Endothelial cell of umbilical vein (primary cell): ENCODE results near the gene TMEM107. TPM values are rescaled to one million over a fixed set of nuclear protein-coding genes. Genes with fewer than 3 reads are reported as not detected.

ENCODE experiments used
- BruUV-seq: library from RNA; stranded (reverse); fragments of 400-500 nt; replicated peaks from 2 replicates; lab custom pipeline; 2021; lab: Mats Ljungman, UMichigan
- CTCF ChIA-PET: fragments of 300-600, 350-600 bp; sonication (Branson Sonifier 250); formaldehyde crosslinking; loops from one replicate; lab custom pipeline; 2021; ENCODE audit warnings: antibody characterized with exemption, inconsistent platforms; lab: Charles Lee
- POLR2A ChIA-PET: fragments of 300-600, 350-600 bp; sonication (Branson Sonifier 250); formaldehyde crosslinking; loops from one replicate; lab custom pipeline; 2021; ENCODE audit warnings: antibody characterized with exemption, inconsistent platforms; lab: Charles Lee
- DNase-seq: peaks from one replicate; pipeline ENCODE4 v3.0.0-alpha.2; 2011; ENCODE audit warnings: low read depth, low spot score
- FAIRE-seq: peaks from 2 replicates; lab custom pipeline; 2011; peaks lifted over from hg19 to GRCh38; lab: Jason Lieb, UNC
- H2AFZ ChIP-seq: 2 replicates; pipeline ENCODE4 v1.6.0; 2012; ENCODE audit warnings: low read depth, low read length, control low read depth, inconsistent platforms
- H3K27ac ChIP-seq: 2 replicates; pipeline ENCODE4 v1.5.1; 2011; ENCODE audit warnings: low read depth, mild to moderate bottlenecking, control low read depth, low read length, moderate library complexity; ENCODE audit not compliant: insufficient read depth
- H3K27me3 ChIP-seq, 2 experiments: 2 replicates each; pipeline versions ENCODE4 v1.6.0 to v1.6.1; 2011; ENCODE audit warnings: low read length in 2 of 2, mixed read lengths in 1 of 2; ENCODE audit not compliant: control insufficient read depth in 2 of 2, insufficient read depth in 2 of 2
- H3K36me3 ChIP-seq, 2 experiments: 2 replicates in 1 of 2; 3 replicates in 1 of 2; pipeline ENCODE4 v1.5.1; 2011; ENCODE audit warnings: low read length in 2 of 2, mild to moderate bottlenecking in 1 of 2, moderate library complexity in 1 of 2; ENCODE audit not compliant: control insufficient read depth in 2 of 2, insufficient read depth in 2 of 2; ENCODE audit errors: extremely low read depth in 1 of 2
- H3K4me1 ChIP-seq: 3 replicates; pipeline ENCODE4 v1.5.1; 2011; ENCODE audit warnings: mild to moderate bottlenecking, low read length; ENCODE audit not compliant: control insufficient read depth, insufficient read depth; ENCODE audit errors: extremely low read depth
- H3K4me2 ChIP-seq: 2 replicates; pipeline ENCODE4 v1.6.1; 2011; ENCODE audit warnings: low read length, control low read depth, mixed read lengths; ENCODE audit not compliant: insufficient read depth
- H3K4me3 ChIP-seq, 3 experiments: fragments of 200-600 bp in 1 of 3; sonication (generic), shearing (Covaris generic) in 1 of 3; replicated peaks in 1 of 3; 2 replicates each; pipeline ENCODE4 v1.5.1; 2011 to 2016; ENCODE audit warnings: control low read depth in 3 of 3, low read length in 3 of 3, mild to moderate bottlenecking in 2 of 3, inconsistent platforms in 1 of 3, low read depth in 1 of 3, moderate library complexity in 1 of 3; ENCODE audit not compliant: insufficient read depth in 1 of 3
- H3K79me2 ChIP-seq: 2 replicates; pipeline ENCODE4 v1.6.0; 2012; ENCODE audit warnings: low read length, inconsistent platforms; ENCODE audit not compliant: control insufficient read depth, insufficient read depth
- H3K9ac ChIP-seq: replicated peaks from 2 replicates; pipeline ENCODE3; 2011; ENCODE audit warnings: low read length, control low read depth; ENCODE audit not compliant: insufficient read depth; ENCODE audit errors: extremely low read depth
- H3K9me1 ChIP-seq: replicated peaks from 3 replicates; pipeline ENCODE4 v1.6.0; 2011; ENCODE audit warnings: mild to moderate bottlenecking, low read length; ENCODE audit not compliant: control insufficient read depth, insufficient read depth; ENCODE audit errors: extremely low read depth
- H3K9me3 ChIP-seq: replicated peaks from 2 replicates; pipeline ENCODE4 v1.5.1; 2012; ENCODE audit warnings: low read length, inconsistent platforms; ENCODE audit not compliant: control insufficient read depth, insufficient read depth
- H4K20me1 ChIP-seq: replicated peaks from 2 replicates; pipeline ENCODE3; 2011; ENCODE audit warnings: mild to moderate bottlenecking, low read length; ENCODE audit not compliant: control insufficient read depth, insufficient read depth; ENCODE audit errors: extremely low read depth
- CTCF ChIP-seq, 2 donors: IDR thresholded peaks; 1 replicate in 1 of 2; 2 replicates in 1 of 2; pipeline ENCODE4 v1.5.1; 2011; ENCODE audit warnings: low read length in 2 of 2, mild to moderate bottlenecking in 2 of 2, moderate library complexity in 2 of 2, control low read depth in 1 of 2, inconsistent platforms in 1 of 2, low read depth in 1 of 2; ENCODE audit not compliant: insufficient read depth in 1 of 2; ENCODE audit errors: extremely low read depth in 1 of 2
- EZH2 ChIP-seq: IDR thresholded peaks from 2 replicates; pipeline ENCODE4 v1.6.1; 2012; ENCODE audit warnings: borderline replicate concordance, low read depth, mild to moderate bottlenecking, moderate library complexity, low read length, inconsistent platforms; ENCODE audit not compliant: severe bottlenecking
- FOS ChIP-seq: IDR thresholded peaks from 2 replicates; pipeline ENCODE4 v1.6.1; 2011; ENCODE audit warnings: mild to moderate bottlenecking, low read length, moderate library complexity, borderline replicate concordance; ENCODE audit not compliant: insufficient read depth
- GATA2 ChIP-seq: IDR thresholded peaks from 2 replicates; pipeline ENCODE4 v1.7.0; 2011; ENCODE audit warnings: low read depth, mild to moderate bottlenecking, moderate library complexity, mixed read lengths, low read length; ENCODE audit not compliant: insufficient read length, insufficient read depth
- JUN ChIP-seq: IDR thresholded peaks from 2 replicates; pipeline ENCODE4 v1.6.1; 2011; ENCODE audit warnings: borderline replicate concordance, low read depth; ENCODE audit not compliant: insufficient read length, insufficient read depth
- MAX ChIP-seq: IDR thresholded peaks from 2 replicates; pipeline ENCODE4 v1.6.1; 2011; ENCODE audit not compliant: insufficient read depth, insufficient read length
- MYC ChIP-seq: IDR thresholded peaks from one replicate; pipeline ENCODE4 v1.6.1; 2011; ENCODE audit warnings: mild to moderate bottlenecking, low read depth, low read length
- POLR2A ChIP-seq: IDR thresholded peaks from 2 replicates; pipeline ENCODE4 v1.6.1; 2012; ENCODE audit warnings: low read depth, mild to moderate bottlenecking, control low read depth, low read length
- POLR2AphosphoS5 ChIP-seq: IDR thresholded peaks from 2 replicates; pipeline ENCODE4 v1.6.1; 2012; ENCODE audit warnings: low read depth, mild to moderate bottlenecking, control low read depth, low read length, moderate library complexity; ENCODE audit not compliant: insufficient read depth
- dilution Hi-C: fragments of 300-500 bp; cut with MboI; formaldehyde crosslinking; loops from one replicate; pipeline ENCODE4 v1.15.0; 2019; ENCODE audit warnings: low sequenced_read_pairs; ENCODE audit not compliant: extremely low pct_ligation_motif_present
- intact Hi-C: fragments of 100-400 bp; cut with micrococcal nuclease; formaldehyde crosslinking; loops from one replicate; pipeline ENCODE4 v1.10.0; 2022
- polyA plus RNA-seq, 4 experiments: library from polyadenylated mRNA; depleted of rRNA in 3 of 4; stranded (reverse) in 3 of 4; unstranded in 1 of 4; fragments of >200 nt; gene quantifications; 2 replicates each; pipeline versions ENCODE4 v1.2.1 to v1.2.3, GENCODE V29; 2011 to 2012; ENCODE audit warnings: missing spikeins in 1 of 4
- total RNA-seq: library from RNA; stranded (reverse); gene quantifications from 2 replicates; pipeline ENCODE4 v1.2.3, GENCODE V29; 2021

The TMEM107 gene
- total and polyA plus RNA-seq, 2 donors (not counting 3 experiments of a cell fraction or from before 2014, with no cell fraction given): 20.4 to 31.6 TPM

GRCh38 chr17:8133399-8133798 lies 42.8 kb downstream of the TMEM107 start:
- H3K27ac ChIP-seq: no peak overlapping the region
- no peaks in the 10 kb centered on the region for H3K9me3 ChIP-seq
- H3K27me3 ChIP-seq: no peaks in the 10 kb centered on the region
- DNase-seq (no peak), FAIRE-seq (no peak)
- H3K9me1 ChIP-seq: no peaks in the 10 kb centered on the region
- CTCF ChIA-PET: no interaction called here
- H3K4me2 ChIP-seq: no peak overlapping the region
- intact Hi-C loops: no loop called here
- H2AFZ ChIP-seq: no peak overlapping the region
- no peaks in the 10 kb centered on the region for H4K20me1 ChIP-seq
- no peak overlapping the region for H3K9ac ChIP-seq
- TF ChIP-seq GATA2 (no peak), POLR2A (no peak), FOS (no peak), POLR2AphosphoS5 (no peak), MAX (no peak), MYC (no peak), JUN (no peak), EZH2 (no peak), CTCF (IDR thresholded peaks at IDR 0.05; ENCODE audit: extremely low read depth in 1 of 2, insufficient read depth in 1 of 2, low read depth in 1 of 2, low read length in 2 of 2) (no peak)
- no peak overlapping the region for H3K4me3 ChIP-seq
- no TSS peak for BruUV-seq
- dilution Hi-C loops: no loop called here
- H3K79me2 ChIP-seq: no peaks in the 10 kb centered on the region
- H3K4me1 ChIP-seq: peaks cover 9% of the 10 kb centered on the region
- H3K36me3 ChIP-seq: no peaks in the 10 kb centered on the region
- POLR2A ChIA-PET: interaction anchor here (0.7 kb wide), 1 partner anchor 40 kb away, joined by 4 read pairs; no protein-coding TSS in a partner anchor
